Stimulated activated CD8-positive, alpha-beta memory T cell treated with anti-CD3 and anti-CD28 coated beads, Interleukin-4, amount 100 ng/mL, for 1 hour (primary cell): Measurements from ENCODE around the gene AGBL1.

Source experiments
- DNase-seq, 2 donors: peaks; one replicate each; pipeline ENCODE4 v3.0.0-alpha.2; 2020; ENCODE audit warnings: low read depth in 2 of 2, low spot score in 1 of 2

AGBL1 gene

GRCh38 chr15:86796521-86796920, 716.9 kb downstream of the AGBL1 start:
- DNase-seq = no peak

- DNase-seq = no peak
Measured at GRCh38 chr15:86797135-86797534, 717.5 kb downstream of the AGBL1 start.

GRCh38 chr15:86799226-86799625, 719.6 kb downstream of the AGBL1 start:
- no peak for DNase-seq

- DNase-seq = no peak
Measured at GRCh38 chr15:86802244-86802643, 722.6 kb downstream of the AGBL1 start.

GRCh38 chr15:86804406-86804805, 724.7 kb downstream of the AGBL1 start:
- DNase-seq = no peak

GRCh38 chr15:86810329-86810728, 730.7 kb downstream of the AGBL1 start:
- no peak for DNase-seq

GRCh38 chr15:86813892-86814291, 734.2 kb downstream of the AGBL1 start:
- DNase-seq = no peak

- no peak for DNase-seq
Measured at GRCh38 chr15:86829245-86829644, 749.6 kb downstream of the AGBL1 start.

- no peak for DNase-seq
Measured at GRCh38 chr15:86830304-86830703, 750.6 kb downstream of the AGBL1 start.

GRCh38 chr15:86833595-86833994, 753.9 kb downstream of the AGBL1 start:
- no peak for DNase-seq

- no peak for DNase-seq
Measured at GRCh38 chr15:86834115-86834863, 754.6 kb downstream of the AGBL1 start.

GRCh38 chr15:86837294-86838061, 757.8 kb downstream of the AGBL1 start:
- DNase-seq = no peak

GRCh38 chr15:86839502-86839901, 759.8 kb downstream of the AGBL1 start:
- DNase-seq = no peak

- DNase-seq = no peak
Measured at GRCh38 chr15:86840996-86841395, 761.3 kb downstream of the AGBL1 start.

- no peak for DNase-seq
Measured at GRCh38 chr15:86842199-86842598, 762.5 kb downstream of the AGBL1 start.

GRCh38 chr15:86846036-86846435, 766.4 kb downstream of the AGBL1 start:
- DNase-seq = no peak

GRCh38 chr15:86849136-86849535, 769.5 kb downstream of the AGBL1 start:
- DNase-seq = no peak

GRCh38 chr15:86849558-86850285, 770.1 kb downstream of the AGBL1 start:
- DNase-seq = no peak

- DNase-seq = no peak
Measured at GRCh38 chr15:86850939-86851338, 771.3 kb downstream of the AGBL1 start.

GRCh38 chr15:86852741-86853140, 773.1 kb downstream of the AGBL1 start:
- DNase-seq = no peak

- DNase-seq = no peak
Measured at GRCh38 chr15:86854176-86854575, 774.5 kb downstream of the AGBL1 start.
